Measurements from ENCODE around the gene TAOK1. TPM values are rescaled to one million over a fixed set of nuclear protein-coding genes. Genes with fewer than 3 reads are reported as not detected.

TAOK1 gene
- total and polyA plus RNA-seq, 9 of the 15 experiments (the other 6 are each of a cell fraction or from before 2014, with no cell fraction given): 3.2 to 33.1 (median 16.5) TPM

- no peak for FAIRE-seq
- Histone ChIP-seq H3K4me3 (no peak overlapping the region), H4K20me1 (replicated peaks; ENCODE audit: control insufficient read depth, insufficient read depth, low read length) (no peaks in the 10 kb centered on the region; the same call in 1 of the 2 replicates), H3K79me2 (ENCODE audit: control insufficient read depth, insufficient read depth, low read length) (peaks cover 88% of the 10 kb centered on the region), H3K36me3 (ENCODE audit: control insufficient read depth, insufficient read depth, low read length) (peaks cover 15% of the 10 kb centered on the region; the same call in 2 of the 3 replicates), H3K27me3 (ENCODE audit: control insufficient read depth in 2 of 2, insufficient read depth in 2 of 2, low read length in 2 of 2) (no peaks in the 10 kb centered on the region), H3K4me1 (replicated peaks in 1 of 2; ENCODE audit: control insufficient read depth in 2 of 2, insufficient read depth in 2 of 2, low read length in 2 of 2) (peaks cover 0 to 12% of the 10 kb centered on the region in 2 experiments; a peak in 4 of 5 replicates), H2AFZ (ENCODE audit: low read depth, low read length) (no peak overlapping the region), H3K27ac (ENCODE audit: extremely low read depth, low read depth, low read length) (no peak overlapping the region), H3K4me2 (ENCODE audit: insufficient read depth, low read length) (no peak overlapping the region), H3K9me1 (ENCODE audit: control insufficient read depth, insufficient read depth, low read length) (no peaks in the 10 kb centered on the region), H3K9ac (ENCODE audit: insufficient read depth in 1 of 2, low read depth in 2 of 2, low read length in 2 of 2) (no peak overlapping the region), H3K9me3 (replicated peaks; ENCODE audit: control insufficient read depth, insufficient read depth, low read depth, low read length) (no peaks in the 10 kb centered on the region)
- TF ChIP-seq ARID3A (IDR thresholded peaks at IDR 0.05; ENCODE audit: borderline replicate concordance, low read depth, low read length) (no peak), RBBP5 (IDR thresholded peaks at IDR 0.05; ENCODE audit: borderline replicate concordance, insufficient read depth, low read length, poor library complexity, severe bottlenecking) (no peak), ILF3 (IDR thresholded peaks at IDR 0.05; ENCODE audit: borderline replicate concordance) (no peak), MTA3 (IDR thresholded peaks at IDR 0.05; ENCODE audit: borderline replicate concordance) (no peak), PTRF (tag; IDR thresholded peaks at IDR 0.05) (no peak), SMARCA5 (IDR thresholded peaks at IDR 0.05) (no peak), NONO (IDR thresholded peaks at IDR 0.05; ENCODE audit: low read depth in 2 of 2, low read length in 1 of 2) (no peak), GATA2 (CRISPR knock-in tag; IDR thresholded peaks at IDR 0.05) (no peak), ZNF586 (CRISPR knock-in tag; conservative IDR thresholded peaks at IDR 0.05) (no peak), TBL1XR1 (IDR thresholded peaks at IDR 0.05; ENCODE audit: low read length in 2 of 2) (no peak), ZNF316 (IDR thresholded peaks at IDR 0.05) (no peak), TEAD4 (IDR thresholded peaks at IDR 0.05; ENCODE audit: low read length) (no peak), TEAD4 (CRISPR knock-in tag; IDR thresholded peaks at IDR 0.05; ENCODE audit: borderline replicate concordance) (no peak), POLR2A (conservative IDR thresholded peaks at IDR 0.05) (no peak), MYBL2 (IDR thresholded peaks at IDR 0.05; ENCODE audit: low read depth) (no peak), MYBL2 (CRISPR knock-in tag; IDR thresholded peaks at IDR 0.05; ENCODE audit: borderline replicate concordance) (no peak)
- 86% methylated on average over 2 of the region's 2 CpGs for WGBS (ENCODE audit: insufficient coverage, low coverage, missing lambda C conversion rate)
- in situ Hi-C loops (cut with MboI): no loop called here
- no peak for DNase-seq (ENCODE audit: extremely low read depth in 1 of 4, low spot score in 3 of 4)
- intact Hi-C loops (cut with micrococcal nuclease): no loop called here
- CTCF ChIA-PET (ENCODE audit: low intra/inter-chr PET ratio): no interaction called here
- POLR2A ChIA-PET: interaction anchor here (0.6 kb wide), 1 partner anchor 18 kb away, joined by 4 read pairs; no protein-coding TSS in a partner anchor
- BruUV-seq (replicated peaks): no TSS peak
- no peak for ATAC-seq
Measured at GRCh38 chr17:29396066-29396465, 5.9 kb downstream of the TAOK1 start.

Measured in K562 (cell line).